GM18519 (cell line): ENCODE data around the gene C17orf78.
"Not testable (repeated sequence)": the region's sequence is repeated elsewhere in the genome, so short reads cannot be mapped to it uniquely, and the experiment has no call there.

Experiments
- ATAC-seq: cut with Tn5 transposase; IDR thresholded peaks from one replicate; pipeline ENCODE4 v1.9.1; 2021; ENCODE audit warnings: mild to moderate bottlenecking, moderate library complexity; ENCODE audit not compliant: unreplicated experiment, low FRiP score

C17orf78 gene

DNA sequence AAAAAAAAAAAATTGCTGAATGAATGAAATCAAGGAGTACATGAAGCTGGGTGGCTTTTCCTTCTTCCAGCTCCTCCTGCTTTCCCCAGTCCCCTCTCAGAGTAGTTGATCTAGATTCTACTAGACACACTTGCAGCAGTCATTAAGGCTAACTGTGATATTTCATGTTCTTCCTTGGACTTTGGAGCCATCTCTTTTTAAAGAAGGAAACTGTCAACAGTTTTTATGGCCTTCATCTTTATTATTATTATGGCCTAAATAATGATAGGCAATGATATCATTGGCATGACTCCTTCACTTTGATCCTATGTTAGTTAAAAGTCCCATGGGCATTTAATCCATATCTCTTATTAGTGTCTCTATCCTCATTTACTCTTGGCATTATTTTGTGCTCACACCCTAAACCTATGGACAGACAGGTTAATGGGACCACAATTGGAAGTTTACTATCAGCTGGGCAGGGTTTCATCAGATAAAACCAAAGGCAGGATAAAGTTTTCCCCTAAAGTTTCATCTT is 9.7 kb downstream of the C17orf78 start:
- no peak for ATAC-seq

DNA sequence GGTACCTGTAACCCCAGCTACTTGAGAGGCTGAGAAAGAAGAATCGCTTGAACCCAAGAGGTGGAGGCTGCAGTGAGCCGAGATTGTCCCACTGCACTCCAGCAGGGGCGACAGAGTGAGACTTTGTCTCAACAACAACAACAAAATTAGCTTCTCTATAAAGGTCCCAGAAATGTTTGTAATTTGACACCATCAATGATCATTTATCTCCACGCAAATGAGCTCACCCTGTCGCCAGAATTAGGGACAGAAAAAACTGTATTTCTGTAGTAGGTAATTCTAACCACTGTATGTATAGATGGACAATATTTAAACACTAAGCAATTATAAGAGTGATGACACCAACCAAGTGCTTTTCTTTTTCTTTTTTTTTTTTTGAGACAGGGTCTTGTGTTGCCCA is 10.7 kb downstream of the C17orf78 start:
- ATAC-seq, result no peak

DNA sequence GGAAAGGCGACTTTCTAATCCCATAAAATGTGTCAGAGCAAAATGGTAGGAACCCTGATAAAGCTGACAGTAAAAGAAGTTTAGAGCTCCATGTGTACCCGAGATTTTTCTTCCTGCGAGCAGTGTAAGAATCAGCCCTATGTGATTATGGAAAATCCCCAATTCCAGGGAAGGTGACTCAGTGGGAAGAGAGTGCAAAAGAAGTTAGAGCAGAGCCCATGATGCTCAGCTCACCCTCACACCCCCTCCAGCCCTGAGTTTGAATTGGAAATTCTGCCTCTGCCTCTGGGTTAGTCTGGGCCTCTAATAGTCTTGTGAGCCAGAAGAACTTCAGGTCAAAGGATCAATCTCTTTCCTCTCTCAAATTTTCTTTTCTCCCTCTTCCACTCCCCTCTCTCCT is 12.5 kb downstream of the C17orf78 start:
- ATAC-seq, result no peak

DNA sequence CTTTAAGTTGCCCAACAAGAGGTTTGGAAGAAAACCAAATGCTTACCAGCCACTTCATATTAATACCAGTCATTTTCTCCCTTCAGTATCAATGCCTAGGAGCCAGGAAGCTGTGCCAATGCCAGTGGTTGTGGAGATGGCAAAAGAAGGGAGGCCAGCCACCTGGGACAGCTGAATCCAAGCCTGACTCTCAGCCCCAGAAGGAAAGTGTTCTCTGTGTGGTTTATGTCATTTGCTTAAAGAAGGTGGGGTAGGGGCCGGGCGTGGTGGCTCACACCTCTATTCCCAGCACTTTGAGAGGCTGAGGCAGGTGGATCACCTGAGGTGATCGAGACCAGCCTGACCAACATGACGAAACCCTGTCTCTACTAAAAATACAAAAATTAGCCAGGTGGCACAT is 13.4 kb downstream of the C17orf78 start:
- ATAC-seq, result no peak

DNA sequence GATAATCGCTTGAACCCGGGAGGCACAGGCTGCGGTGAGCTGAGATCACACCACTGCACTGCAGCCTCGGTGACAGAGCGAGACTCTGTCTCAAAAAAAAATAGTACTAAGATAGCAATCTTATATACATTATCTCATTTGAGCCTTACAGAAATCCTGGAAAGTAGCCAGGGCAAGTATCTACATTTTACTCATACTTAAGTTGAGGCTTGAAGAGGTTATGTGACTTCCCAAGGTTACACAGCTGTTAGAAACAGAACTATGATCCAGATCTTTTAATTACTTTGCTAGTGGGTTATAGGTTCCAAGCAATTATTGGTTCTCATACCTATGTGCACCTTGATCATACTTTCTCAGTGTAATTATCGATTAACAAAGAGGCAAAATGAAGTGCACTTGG is 15.4 kb downstream of the C17orf78 start:
- ATAC-seq, result no peak

DNA sequence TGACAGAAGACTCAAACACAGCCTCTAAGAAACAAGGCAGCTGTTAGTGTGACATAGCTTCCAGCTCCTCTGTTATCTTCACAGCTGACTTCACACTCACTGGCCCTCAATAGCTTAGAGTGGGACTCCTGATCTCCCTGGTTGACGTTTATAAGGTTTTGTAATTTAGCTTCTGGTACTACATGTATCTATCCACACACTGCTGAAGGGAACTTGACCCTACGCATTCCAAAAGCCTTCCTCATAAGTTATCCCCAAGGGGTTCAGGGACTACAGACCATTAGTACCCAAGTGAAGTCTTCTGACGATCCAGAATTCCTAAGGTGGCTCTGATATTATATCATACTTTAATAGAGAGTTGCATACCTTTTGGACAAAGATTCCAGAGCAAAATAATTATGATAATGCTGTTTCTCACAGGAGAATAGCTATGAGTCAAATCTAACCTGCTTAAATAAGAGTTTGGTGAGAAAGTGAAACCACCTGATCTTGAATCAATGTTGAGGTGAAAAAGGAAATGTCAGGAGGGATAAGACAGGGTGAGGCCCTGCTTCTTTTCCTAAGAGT is 16.3 kb downstream of the C17orf78 start:
- ATAC-seq, result no peak

DNA sequence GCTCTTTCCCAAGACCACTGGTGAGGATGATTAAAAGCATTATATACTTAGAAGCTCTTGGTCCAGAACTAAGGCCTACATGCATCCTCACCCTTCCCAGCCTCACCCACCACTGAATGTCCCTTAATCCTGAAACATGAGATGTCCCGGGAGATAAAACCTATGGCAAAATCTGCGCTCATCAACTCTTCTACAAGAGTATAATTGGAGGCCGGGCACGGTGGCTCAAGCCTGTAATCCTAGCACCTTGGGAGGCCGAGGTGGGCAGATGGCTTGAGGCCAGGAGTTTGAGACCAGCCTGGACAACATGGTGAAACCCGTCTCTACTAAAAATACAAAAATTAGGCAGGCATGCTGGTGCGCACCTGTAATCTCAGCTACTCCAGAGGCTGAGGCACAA is 17.6 kb downstream of the C17orf78 start:
- no peak for ATAC-seq

DNA sequence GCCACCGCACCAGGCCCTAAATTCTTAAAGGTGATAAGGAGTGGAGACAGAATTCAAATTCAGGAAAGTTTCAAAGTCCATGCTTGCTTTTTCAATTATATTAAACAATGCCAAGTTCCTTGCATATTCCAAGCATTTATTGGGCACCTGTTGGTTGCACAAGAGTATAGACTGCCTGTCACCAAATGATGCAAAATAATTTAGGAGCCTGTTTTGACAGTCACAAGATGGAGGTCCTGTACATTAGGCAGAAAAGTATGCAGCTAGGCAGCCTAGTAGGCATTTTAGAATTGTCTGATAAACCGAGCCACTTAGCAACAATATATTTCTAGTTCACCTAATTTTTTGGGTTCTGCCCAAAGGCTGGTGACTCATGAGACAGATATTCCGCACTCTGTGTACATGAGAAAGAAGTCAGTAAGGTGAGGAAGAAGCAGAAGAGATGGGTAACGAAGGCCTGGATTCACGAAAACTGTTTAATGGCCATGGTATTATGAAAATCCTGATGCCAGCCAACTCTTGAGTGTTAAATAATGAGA is 23.5 kb downstream of the C17orf78 start:
- ATAC-seq, result no peak

DNA sequence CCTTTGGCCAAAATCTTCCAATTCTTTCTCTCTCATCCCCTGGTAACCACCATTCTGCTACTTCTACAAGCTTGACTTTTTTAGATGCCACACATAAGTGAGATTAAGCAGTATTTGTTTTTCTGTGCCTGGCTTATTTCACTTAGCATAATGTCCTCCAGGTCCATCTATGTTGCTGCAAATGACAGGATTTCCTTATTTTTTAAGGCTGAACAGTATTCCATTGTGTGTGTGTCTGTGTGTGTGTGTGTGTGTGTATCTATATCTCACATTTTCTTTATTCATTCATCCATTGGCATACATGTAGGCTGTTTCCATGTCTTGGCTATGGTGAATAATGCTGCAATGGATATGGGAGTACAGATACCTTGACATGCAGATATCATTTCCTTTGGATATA is 24.7 kb downstream of the C17orf78 start:
- no peak for ATAC-seq

DNA sequence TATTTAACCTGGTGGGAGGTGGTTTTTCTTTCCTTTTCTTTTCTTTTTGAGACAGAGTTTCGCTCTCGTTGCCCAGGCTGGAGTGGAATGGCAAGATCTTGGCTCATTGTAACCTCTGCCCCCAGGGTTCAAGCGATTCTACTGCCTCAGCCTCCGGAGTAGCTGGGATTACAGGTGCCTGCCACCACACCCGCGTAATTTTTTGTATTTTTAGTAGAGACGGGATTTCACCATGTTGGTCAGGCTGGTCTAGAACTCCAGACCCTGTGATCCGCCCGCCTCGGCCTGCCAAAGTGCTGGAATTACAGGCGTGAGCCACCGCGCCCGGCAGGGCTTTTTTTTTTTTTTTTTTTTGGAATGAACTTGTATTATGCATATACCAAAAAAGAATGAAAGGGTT is 29.7 kb downstream of the C17orf78 start:
- ATAC-seq, result not testable (repeated sequence)

DNA sequence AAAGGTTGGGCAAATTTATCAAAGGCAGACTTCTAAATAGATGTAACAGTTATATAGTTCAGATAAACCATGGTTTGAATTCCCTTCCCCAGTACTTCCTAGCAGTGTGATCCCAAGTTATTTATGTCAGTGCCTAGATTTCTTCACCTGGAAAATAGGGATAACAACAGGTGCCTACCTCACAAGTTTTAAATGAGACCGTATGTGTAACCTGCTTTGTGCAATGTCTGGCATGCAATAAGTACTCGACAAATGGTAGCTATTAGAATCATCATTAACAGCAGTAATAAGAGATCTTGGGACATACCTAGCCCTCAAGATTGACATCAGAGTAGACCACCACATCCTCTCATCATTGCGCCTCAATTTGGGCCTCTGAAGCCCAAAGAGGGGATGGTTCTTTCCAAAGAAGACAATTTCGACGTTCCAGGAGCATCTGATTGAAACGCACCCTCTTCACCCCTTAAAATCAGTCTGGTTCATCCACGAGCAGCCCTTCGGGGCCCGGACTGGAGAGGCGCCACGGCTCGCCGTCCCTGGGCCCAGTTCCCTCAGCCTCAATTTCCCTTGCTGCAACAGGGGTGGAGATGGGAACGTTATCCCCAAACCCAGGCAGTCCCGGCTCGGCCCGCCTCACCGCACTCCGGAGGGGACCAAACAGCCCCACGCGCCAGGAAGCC is 30.3 kb downstream of the C17orf78 start:
- peak; percentile 23 for ATAC-seq

DNA sequence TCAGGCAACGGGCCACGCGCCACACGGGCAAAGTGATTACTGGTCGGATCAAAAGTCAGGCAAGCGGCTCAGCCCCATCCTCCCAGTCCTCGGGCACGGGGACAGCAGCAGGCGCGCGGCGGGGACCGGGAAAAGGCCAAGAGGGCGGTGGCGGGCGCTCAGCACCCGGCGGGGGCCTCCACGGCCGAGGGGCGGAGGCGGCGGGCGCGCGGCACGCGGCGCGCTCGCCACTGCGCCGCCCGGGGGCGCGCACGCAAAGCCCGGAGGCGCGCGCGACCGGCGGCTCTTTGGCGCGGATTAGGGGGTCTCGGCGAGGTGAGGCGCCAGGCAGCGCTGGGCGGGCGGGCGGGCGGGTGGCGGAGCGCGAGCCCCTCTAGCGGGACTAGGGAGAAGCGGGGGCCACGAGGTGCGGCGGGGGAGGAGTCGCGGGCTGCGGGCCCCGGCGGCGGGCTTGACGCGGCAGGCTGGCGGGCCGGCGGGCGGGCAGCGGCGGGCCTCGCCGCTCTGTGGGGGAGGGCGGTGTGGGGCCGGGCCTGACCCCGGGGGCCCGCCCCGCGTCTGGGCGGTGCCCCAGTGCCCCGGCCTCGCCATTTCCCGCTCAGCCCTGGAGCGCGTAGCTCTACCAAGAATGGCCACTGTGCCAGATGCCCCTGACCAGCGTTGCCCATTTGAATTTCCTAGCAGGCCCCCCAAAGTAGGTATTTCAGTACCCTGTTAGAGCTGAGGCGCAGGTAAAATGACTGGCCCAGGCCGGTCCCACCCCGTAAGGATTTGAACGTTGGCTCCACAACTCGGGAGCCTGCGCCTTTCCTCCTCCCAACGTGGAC is 31.1 kb downstream of the C17orf78 start, which contains the start of the genes ACACA and TADA2A:
ACACA (minus strand) TSS at position 202 of the 827 bp plus-strand sequence. CDS start 537 bp downstream, outside the sequence.
TADA2A (plus strand) TSS at position 252 of the 827 bp plus-strand sequence. CDS start 4,480 bp downstream, outside the sequence.
- ATAC-seq, result peak; percentile 54

DNA sequence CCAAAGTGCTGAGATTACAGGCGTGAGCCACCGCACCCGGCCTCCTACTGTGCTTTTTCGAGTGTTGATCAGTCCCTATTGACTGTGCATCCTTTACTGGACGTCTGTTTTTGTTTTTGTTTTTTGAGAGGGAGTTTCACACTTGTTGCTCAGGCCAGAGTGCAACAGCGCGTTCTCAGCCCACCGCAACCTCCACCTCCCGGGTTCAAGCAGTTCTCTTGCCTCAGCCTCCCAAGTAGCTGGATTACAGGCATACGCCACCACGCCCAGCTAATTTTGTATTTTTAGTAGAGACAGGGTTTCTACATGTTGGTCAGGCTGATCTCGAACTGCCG is 32.3 kb downstream of the C17orf78 start:
- ATAC-seq, result not testable (repeated sequence)

DNA sequence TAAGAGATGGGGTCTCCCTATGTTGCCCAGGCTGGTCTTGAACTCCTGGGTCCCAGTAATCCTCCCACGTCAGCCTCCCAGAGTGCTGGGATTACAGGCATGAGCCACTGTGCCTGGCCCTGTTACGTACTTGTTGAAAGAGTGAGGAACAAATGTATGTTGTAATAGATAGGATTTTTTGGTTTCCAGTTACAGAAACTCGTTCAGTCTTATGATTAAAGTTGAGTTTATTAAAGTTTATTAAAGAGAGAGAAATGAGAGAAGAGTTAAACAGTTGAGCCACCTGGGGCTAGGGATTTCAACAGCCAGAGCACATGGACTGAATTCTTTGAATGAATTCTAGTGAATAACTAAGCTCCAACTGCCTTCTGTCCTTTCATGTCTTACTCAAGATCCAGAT is 34.6 kb downstream of the C17orf78 start:
- no peak for ATAC-seq

DNA sequence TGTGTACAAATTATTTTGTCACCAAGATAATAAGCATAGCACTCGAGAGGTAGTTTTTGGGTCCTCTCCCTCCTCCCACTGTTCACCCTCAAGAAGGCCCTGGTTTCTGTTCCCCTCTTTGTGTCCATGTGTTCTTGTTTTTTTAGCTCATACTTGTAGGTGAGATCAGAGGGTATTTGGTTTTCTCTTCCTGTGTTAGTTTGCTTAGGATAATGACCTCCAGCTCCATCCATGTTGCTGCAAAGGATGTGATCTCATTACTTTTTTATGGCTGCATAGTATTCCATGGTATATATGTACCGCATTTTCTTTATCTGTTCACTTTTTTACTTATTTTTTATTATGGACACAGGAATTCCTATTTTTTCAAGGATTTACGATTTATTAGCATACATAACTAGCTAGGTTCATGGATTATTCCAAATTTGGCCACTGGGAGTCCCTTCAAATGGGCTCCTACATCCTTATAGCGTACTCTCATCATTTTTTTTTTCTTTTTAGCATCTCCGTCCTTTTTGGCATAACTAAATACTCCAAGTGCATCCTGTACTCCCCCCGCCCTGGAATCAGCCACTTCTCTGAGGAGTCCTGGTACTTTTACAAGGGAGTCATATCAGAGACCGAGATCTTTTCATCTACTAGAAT is 38.2 kb downstream of the C17orf78 start:
- ATAC-seq, result no peak

DNA sequence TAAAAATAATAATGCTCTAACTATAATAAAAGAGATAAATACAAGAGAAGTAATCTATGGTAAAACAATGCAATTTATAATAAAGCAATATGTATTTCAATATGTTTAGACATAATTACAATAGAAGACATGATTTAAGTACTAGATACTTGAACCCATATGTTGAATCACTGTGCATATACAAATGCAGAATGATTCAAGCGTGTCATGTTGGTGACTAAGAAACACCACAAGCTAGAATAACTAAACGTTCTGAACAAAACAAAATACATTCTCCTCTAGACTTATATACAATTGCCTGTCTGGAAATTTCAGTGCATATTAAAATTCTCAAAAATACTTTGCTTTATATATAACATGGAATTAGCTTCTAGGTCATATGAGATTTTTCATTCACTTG is 42.1 kb downstream of the C17orf78 start:
- no peak for ATAC-seq

DNA sequence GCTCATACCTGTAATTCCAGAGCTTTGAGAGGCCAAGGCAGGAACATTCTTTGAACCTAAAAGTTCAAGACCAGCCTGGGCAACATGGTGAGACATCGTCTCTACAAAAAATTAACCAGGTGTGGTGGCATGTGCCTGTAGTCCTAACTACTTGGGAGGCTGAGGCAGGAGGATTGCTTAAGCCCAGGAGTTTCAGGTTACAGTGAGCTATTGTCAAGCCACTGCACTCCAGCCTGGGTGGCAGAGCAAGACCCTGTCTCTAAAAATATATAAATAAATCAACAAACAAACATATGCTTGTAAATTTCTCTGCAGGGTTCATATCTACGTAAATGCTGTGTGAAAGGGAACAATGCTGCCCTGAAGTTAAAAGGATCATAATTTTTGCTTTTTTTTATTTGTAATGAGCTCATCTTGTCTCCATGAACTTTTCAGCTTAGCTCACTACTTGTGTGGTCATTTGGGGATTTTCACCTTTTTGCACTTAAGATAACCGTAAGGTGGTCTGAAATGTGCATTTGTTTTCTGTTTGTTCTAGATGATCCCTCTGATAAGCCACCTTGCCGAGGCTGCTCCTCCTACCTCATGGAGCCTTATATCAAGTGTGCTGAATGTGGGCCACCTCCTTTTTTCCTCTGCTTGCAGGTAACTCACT is 47.3 kb downstream of the C17orf78 start:
- ATAC-seq, result no peak

DNA sequence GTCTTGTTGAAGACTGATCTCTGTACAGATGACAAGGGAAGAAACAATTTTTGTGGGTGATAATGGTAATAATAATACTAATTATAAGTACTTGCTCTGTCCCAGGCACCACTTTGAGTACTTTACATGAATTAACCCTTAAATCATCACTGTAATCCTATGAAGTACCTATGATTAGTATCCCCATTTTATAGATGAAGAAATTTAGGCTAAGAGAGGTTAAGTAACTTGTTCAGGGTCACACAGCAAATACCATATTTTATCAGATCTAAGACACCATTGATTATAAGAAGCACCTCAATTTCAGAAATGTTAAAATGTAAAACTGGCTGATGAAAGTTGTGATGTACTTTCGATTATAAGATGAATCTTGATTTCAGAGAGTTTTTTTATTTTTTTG is 49.5 kb downstream of the C17orf78 start:
- ATAC-seq, result no peak

DNA sequence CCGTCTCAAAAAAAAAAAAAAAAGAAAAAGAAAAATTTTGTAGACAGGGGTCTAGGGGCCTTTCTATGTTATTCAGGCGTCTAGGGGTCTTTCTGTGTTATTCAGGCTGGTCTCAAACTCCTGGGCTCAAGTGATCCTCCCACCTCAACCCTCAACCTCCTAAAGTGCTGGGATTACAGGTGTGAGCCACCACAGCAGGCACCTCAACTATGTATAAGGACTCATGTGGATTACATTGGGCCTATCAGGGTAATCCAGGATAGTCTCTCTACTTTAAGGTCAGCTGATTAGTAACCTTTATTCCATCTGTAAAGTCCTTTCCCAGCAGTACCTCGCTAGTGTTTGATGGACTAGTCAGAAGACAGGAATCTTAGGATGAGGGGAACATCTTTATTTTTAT is 53.3 kb downstream of the C17orf78 start:
- no peak for ATAC-seq

DNA sequence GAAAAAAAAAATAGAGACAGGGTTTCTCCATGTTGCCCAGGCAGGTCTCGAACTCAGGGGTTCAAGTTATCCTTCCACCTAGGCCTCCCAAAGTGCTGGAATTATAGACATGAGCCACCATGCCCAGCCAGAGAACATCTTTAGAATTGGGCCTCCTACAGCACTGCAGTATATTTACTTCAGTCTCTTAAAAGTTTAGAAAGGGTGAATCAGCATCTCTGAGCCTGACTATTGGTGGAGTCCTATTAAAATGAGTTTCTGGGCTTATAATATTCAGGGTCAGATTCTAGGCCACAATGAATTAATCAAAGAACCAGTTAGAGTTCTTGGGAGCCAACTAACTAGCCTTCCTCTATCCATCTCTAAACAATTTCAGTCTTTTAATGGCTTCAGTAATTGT is 53.7 kb downstream of the C17orf78 start:
- ATAC-seq, result no peak
